GM12801 (cell line): ENCODE data around the gene NR2F6.

Source experiments
- CTCF ChIP-seq: IDR thresholded peaks from one replicate; pipeline ENCODE4 v1.5.1; 2011; ENCODE audit warnings: control low read depth; ENCODE audit not compliant: insufficient read length; ENCODE audit errors: extremely low read depth

Gene NR2F6

GRCh38 chr19:17245535-17245984, at the start of gene NR2F6:
TSS of gene NR2F6 (minus strand) at chr19:17245919. CDS start at chr19:17245220, 699 bp downstream.
- TF ChIP-seq CTCF: no peak

- TF ChIP-seq CTCF: no peak
Measured at GRCh38 chr19:17294051-17294891, 48.6 kb upstream of the NR2F6 start.

DNA sequence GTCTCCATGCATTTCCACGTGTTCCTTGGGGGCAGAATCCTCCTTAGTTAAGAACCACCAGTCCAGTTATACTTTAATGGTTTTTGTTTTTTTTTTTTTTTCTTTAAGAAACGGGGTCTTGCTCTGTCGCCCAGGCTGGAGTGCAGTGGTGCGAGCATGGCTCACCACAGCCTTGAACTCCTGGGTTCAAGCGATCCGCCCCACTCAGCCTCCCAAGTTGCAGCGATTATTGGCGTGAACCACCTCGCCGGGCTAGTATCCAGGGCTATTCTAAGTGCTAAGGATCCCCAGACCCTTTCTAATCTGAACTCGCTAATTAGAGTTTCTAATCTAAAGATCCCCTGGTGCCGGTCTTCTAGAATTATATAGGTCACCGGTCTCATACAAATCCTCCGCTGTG, 47.9 kb upstream of the NR2F6 start:
- TF ChIP-seq CTCF: no peak

DNA sequence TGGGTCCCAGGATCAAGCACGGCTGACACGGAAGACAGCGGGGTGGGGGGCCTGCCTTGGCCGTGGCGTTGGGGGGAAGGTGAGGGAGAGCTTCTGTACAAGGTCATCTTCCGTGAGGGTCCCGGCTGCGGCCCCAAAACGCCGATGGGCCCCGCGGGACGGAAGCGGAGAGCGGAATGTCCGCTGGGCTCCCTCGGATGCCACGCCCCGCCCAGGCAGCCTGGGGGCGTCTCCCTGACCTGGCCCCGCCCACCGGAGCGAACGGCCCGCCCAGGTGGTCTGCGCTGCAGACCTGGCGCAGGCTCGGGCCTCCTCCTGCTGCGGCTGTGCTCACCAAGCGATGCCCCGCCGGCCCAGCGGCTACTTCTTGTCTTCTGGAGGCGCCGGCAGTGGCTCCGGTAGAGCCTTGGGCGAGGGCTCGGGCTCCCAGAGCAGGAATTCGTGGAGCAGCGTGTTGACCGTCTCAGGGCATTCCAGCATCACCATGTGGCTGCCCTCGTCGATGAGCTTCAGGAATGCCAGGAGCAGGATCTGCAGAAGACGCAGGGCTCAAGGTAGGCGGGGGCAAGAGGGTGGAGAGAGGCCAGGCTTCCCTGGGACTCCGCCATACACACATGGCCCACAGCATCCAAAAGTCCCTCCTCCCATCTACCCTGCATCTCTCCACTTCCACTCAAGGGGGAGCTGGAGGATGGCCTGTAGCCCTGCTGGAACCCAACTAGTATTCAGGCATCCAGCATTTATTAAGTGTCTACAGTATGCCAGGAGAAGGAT, 46.8 kb upstream of the NR2F6 start:
- no peak for TF ChIP-seq CTCF

DNA sequence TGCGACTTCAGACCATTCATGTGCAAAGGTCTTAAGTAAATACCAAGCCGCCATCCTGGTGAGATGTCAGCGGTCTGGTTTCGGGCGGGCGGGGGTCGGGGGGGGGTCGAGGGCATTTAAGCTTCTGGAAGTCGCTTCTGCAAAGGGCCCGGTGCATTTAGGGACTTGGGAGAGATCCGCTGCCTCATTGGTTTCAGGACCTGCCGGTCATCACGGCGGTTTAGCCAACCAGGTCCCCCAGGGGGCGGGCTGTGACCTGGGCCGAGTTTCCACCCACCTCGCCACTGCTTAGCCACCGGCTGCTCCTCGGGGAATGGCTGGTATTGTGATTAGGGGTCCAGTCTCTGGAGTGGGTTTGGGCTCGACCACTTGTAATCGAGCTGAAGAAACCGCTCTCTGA, 43.8 kb upstream of the NR2F6 start:
- no peak for TF ChIP-seq CTCF

- no peak for TF ChIP-seq CTCF
Measured at GRCh38 chr19:17286752-17287151, 41.0 kb upstream of the NR2F6 start.

DNA sequence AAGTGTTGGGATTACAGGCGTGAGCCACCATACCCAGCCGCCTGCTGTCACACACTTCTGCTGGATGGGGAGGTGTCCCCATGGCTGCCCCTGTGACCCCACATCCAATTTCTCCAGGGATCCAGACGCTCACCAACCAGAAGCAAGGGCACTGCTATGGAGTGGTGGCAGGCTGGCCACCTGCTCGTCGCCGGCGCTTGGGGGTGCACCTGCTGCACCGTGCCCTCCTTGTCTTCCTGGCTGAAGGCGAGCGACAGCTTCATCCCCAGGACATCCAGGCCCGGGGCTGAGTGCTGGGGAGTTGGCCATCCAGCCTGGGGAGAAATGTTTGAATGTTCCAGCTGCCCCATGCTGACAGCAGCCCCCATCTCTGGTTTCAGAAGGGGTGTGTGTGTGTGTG, 40.5 kb upstream of the NR2F6 start:
- TF ChIP-seq CTCF: no peak
